GM12872 (cell line): Measurements from ENCODE around the gene DLG2.

ENCODE experiments used
- CTCF ChIP-seq: IDR thresholded peaks from 3 replicates; pipeline ENCODE4 v1.5.1; 2011; ENCODE audit warnings: low read depth, mild to moderate bottlenecking, low read length, moderate library complexity; ENCODE audit not compliant: insufficient read depth

DLG2 gene

DNA sequence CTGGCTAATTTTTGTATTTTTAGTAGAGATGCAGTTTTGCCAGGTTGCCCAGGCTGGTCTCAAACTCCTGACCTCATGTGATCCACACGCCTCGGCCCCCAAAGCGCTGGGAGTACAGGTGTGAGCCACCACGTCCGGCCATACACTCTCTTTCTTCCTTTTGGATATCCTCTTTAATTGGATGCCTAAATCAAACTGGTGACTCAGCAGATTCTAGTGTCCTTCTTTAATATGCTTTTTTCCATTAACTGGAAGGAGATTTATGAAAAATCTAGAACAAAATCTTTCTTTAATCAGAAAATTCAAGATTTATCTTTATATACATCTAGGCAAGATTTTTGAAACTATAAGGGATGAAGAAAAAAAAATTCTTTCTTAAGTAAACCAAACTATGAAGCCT is 1371.7 kb downstream of the DLG2 start:
- no peak for TF ChIP-seq CTCF

- TF ChIP-seq CTCF: no peak
Measured at GRCh38 chr11:84250834-84251613, 1376.1 kb downstream of the DLG2 start.

DNA sequence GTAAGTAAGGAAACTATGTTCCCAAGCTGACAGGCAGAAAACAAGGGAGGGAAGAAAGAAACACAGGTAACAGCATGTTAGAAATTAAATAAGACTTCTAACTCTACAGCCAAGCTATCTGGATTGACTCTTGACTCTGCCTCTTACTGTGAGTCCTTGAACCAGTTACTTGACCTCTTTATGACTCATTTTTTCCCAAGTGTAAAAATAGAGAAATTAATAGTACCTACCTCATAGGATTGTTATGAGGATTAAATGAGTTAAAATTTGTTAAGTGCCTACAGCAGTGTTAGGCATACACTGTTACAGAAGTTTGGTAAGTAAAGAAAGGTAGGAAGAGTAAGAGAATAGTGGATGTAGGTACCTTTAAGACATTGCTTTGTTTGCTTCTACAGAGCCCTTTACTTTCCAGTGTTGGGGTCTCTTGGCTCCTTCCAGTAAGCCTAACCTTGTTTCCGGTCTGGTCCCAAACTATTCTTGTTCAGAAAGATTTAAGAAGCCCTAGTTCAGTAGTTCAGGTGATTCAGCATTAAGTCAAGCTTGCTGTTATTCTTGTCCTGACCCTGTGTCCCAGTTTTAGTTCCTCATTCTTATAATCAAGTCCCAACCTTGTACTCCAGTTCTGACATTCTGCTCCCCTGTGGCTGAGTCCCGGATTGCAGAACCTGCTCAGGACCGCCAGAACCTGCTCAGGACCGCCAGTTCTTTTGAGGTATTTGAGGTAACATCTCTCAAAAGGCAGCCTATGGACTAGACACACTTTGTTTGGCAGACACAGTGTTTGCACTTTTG is 1377.6 kb downstream of the DLG2 start:
- TF ChIP-seq CTCF: no peak

- TF ChIP-seq CTCF: no peak
Measured at GRCh38 chr11:84247926-84248325, 1379.2 kb downstream of the DLG2 start.

DNA sequence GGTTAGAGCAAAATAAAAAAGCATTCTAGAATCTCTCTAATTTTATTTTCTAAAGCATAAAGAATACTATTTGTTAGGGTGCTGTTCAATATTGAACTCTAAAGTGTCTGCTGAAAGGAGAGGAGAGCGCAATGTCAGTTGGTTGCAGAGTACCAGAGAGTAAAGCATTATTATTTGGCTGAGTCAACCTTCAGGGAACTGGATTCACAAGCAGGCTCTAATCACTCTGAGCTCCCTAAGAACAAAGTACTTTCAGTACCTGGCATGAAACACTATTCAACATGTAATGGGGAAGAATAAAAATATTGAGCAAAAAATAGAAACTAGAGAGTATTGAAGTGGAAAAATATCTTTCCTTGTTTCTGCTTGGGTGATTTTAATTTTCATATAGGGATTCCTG is 1380.0 kb downstream of the DLG2 start:
- no peak for TF ChIP-seq CTCF

- no peak for TF ChIP-seq CTCF
Measured at GRCh38 chr11:84243629-84244263, 1383.4 kb downstream of the DLG2 start.
